ENCODE data around the gene PTGR3. TPM values are rescaled to one million over a fixed set of nuclear protein-coding genes. Genes with fewer than 3 reads are reported as not detected.

PTGR3 gene
- total and polyA plus RNA-seq, 2 of the 8 experiments (the other 6 are each of a cell fraction or from before 2014, with no cell fraction given), result 2.0 to 3.6 TPM

DNA sequence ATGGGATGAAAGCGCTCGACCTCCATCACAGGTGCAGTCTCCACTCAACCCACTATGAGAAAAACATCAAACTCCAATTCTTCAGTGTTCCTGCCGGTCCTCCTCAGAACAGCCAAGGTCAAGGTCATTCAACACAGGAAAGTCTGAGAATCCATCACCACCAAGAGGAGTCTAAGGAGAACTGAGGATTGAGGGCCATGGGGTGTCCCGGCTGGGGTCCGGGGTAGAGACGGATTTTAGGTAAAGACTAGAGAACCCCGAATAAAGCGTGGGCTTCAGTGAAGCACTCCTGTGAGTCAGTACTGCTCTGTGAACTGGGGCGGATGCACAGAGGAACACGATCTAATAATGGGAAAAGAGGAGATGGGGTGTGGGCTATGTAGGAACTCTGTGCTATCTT, 41.8 kb downstream of the PTGR3 start:
- Histone ChIP-seq H3K79me1 (ENCODE audit: low read depth, low read length) (no peaks in the 10 kb centered on the region), H2BK20ac (ENCODE audit: low read length) (no peak overlapping the region), H4K5ac (ENCODE audit: insufficient read length, low read depth, low read length) (no peak overlapping the region), H3K23ac (ENCODE audit: insufficient read length) (no peak overlapping the region), H3K4me1 (replicated peaks in 1 of 4; ENCODE audit: control insufficient read depth in 3 of 4, insufficient read depth in 4 of 4, low read length in 3 of 4) (peaks cover 0 to 2% (median 0%) of the 10 kb centered on the region in 4 experiments; a peak in 1 of 7 replicates), H2BK5ac (ENCODE audit: low read depth, low read length) (no peak overlapping the region), H2AFZ (ENCODE audit: low read length) (no peak overlapping the region), H2BK120ac (replicated peaks; ENCODE audit: low read depth, low read length) (no peak overlapping the region), H3K27me3 (replicated peaks in 1 of 4; ENCODE audit: control insufficient read depth in 3 of 4, extremely low read depth in 1 of 4, insufficient read depth in 3 of 4, low read length in 3 of 4) (no peaks in the 10 kb centered on the region), H3K4me3 (ENCODE audit: extremely low read depth in 1 of 4, insufficient read depth in 2 of 4, low read depth in 3 of 4, low read length in 4 of 4) (no peak overlapping the region), H4K8ac (ENCODE audit: extremely low read depth, insufficient read depth, low read length) (no peak overlapping the region), H3K36me3 (ENCODE audit: control insufficient read depth in 2 of 4, insufficient read depth in 4 of 4, low read length in 3 of 4) (no peaks in the 10 kb centered on the region), H2BK12ac (ENCODE audit: low read depth, low read length) (no peak overlapping the region), H2BK15ac (ENCODE audit: low read length) (no peak overlapping the region), H4K91ac (replicated peaks; ENCODE audit: insufficient read length, low read length) (no peak overlapping the region), H3K18ac (ENCODE audit: extremely low read depth, low read length) (no peak overlapping the region), H3K79me2 (ENCODE audit: control insufficient read depth in 1 of 2, insufficient read depth in 2 of 2, low read length in 2 of 2) (no peaks in the 10 kb centered on the region), H3K23me2 (ENCODE audit: low read depth, low read length) (no peaks in the 10 kb centered on the region), H3K56ac (replicated peaks; ENCODE audit: insufficient read length, low read depth, low read length) (no peak overlapping the region), H3K9ac (replicated peaks in 1 of 4; ENCODE audit: extremely low read depth in 1 of 4, low read depth in 3 of 4, low read length in 3 of 4) (no peak overlapping the region), H3K9me3 (ENCODE audit: insufficient read depth in 2 of 2, low read depth in 1 of 2, low read length in 1 of 2) (no peaks in the 10 kb centered on the region), H2AK5ac (ENCODE audit: low read depth, low read length) (no peak overlapping the region), H3K4me2 (ENCODE audit: insufficient read depth in 1 of 2, low read depth in 2 of 2, low read length in 2 of 2) (no peak overlapping the region), H3K4ac (replicated peaks; ENCODE audit: insufficient read length, low read depth, low read length) (no peak overlapping the region), H3K27ac (ENCODE audit: low read depth, low read length) (no peak overlapping the region), H3K14ac (ENCODE audit: insufficient read length) (no peak overlapping the region), H4K20me1 (replicated peaks in 1 of 2; ENCODE audit: control insufficient read depth in 1 of 2, insufficient read depth in 2 of 2, low read length in 2 of 2) (no peaks in the 10 kb centered on the region)
- no peak for DNase-seq (ENCODE audit: low read depth in 1 of 2, low spot score in 2 of 2)
- no peak for FAIRE-seq
- CTCF ChIA-PET (ENCODE audit: partially characterized antibody), result no interaction called here
- POLR2A ChIA-PET (ENCODE audit: partially characterized antibody), result no interaction called here
- WGBS, 2 experiments (ENCODE audit: extremely low coverage in 1 of 2, insufficient coverage in 1 of 2, insufficient read length in 1 of 2, insufficient replicate concordance in 2 of 2, low coverage in 1 of 2, low lambda C conversion rate in 2 of 2, missing lambda C conversion rate in 1 of 2), result 96% methylated on average over 10 of the region's 10 CpGs; no CpG with 5 or more reads in 1 of the 2 experiments
- no peak for TF ChIP-seq SIRT6 (IDR thresholded peaks at IDR 0.05; ENCODE audit: low read length)
- no peak for TF ChIP-seq ZNF274 (IDR thresholded peaks at IDR 0.05; ENCODE audit: borderline replicate concordance, extremely low read depth, low read length)
- no peak for TF ChIP-seq EGR1 (IDR thresholded peaks at IDR 0.05; ENCODE audit: borderline replicate concordance, low read depth, low read length)
- no peak for TF ChIP-seq YY1 (IDR thresholded peaks at IDR 0.05; ENCODE audit: low read depth, low read length)

All from H1 (cell line).